DMS 273 treated with DMSO at 0.1 percent for 48 hours (cell line): ENCODE data around the gene IGFBPL1.
"Not testable (repeated sequence)": the region's sequence is repeated elsewhere in the genome, so short reads cannot be mapped to it uniquely, and the experiment has no call there.

Experiments
- DNase-seq: peaks from one replicate; lab custom pipeline; 2025; lab: John Stamatoyannopoulos, UW

IGFBPL1 gene

DNA sequence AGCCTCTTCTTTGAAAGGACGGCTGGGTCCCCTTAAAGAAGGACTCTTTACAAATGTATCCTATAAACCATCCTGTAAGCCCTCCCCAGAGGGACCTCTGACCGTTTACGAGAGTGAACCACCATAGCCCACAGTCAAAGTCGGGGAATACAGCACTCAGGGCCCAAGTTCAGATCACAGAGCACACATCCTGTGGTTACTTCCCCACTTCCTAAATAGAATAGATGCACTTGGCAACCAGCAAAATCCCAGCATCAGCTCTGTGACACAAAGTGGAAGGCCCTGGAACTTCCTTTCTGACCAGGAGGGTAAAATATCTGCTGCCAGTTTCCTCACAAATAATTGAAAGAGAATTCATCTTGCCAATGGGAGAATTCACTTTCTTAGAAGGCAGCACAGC lies 6.9 kb upstream of the IGFBPL1 start:
- no peak for DNase-seq

DNA sequence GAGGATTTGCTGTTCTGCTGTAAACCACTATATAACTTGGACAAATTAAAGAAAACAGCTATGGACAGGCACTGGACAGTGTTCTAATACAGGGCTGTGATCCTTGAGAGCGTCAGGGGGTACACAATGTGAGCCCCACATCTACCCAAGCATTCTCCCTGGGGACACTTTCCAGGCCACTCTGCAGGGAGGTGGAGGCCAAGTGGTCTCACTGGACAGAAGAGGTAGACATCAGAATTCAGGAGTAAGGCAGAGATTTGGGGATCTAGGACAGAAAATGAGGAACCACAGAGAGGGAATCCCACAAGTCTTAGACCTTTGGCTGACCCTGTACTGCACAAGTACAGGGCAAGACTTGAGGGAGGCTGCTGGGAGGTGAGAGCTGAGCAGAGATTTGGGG lies 3.8 kb upstream of the IGFBPL1 start:
- DNase-seq, result no peak

DNA sequence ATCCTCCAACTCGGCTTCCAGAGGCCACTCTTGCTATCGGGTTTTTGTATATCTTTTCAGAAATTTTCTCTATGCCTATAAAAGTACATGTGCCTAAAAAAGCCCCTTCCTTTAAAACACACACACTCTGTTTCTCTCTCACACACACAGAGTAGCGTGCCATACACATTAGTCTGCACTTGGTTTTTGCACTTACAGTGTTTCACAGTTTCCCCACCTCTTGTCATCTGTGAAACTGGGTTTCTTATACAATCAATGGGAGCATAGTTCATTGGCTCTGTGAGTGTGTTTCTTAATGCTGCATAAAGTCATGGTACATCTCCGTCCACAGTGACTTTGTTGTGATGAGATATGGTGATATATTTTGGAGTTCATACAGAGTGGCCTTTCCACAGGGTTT lies 664 bp upstream of the IGFBPL1 start:
- DNase-seq, result no peak

DNA sequence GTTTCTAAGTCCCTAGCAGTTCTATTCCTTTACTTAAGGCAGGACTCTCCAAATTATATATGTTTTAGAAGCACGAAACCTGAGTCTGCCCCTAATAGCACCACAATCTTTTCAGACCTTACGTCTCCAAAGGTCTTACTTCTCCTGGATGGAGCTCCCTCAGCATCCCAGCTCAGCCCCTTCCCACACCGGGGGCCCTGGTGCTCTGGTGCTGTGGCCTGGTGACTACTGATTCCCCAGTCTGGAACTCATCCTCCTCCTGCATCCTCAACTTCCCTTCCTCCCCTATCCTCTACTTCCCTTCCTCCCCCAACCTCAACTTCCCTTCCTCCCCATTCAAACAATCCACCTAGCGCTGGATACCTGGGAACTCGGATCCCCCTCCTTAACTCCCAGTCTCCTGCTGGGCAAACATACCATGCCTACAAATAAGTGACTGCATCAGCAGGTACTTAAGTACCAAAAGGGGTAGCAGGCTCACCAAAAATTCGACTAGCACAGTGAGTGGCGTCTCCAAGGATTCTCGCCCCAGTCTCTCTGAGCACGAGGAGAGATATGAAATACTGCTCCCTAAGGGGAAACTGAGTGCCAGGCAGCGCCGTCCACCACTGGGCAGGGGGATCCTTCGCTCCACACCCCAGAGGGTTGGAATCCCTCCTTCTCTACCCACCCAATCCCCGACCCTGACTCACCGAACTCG lies 831 bp downstream of the IGFBPL1 start:
- DNase-seq, result no peak

DNA sequence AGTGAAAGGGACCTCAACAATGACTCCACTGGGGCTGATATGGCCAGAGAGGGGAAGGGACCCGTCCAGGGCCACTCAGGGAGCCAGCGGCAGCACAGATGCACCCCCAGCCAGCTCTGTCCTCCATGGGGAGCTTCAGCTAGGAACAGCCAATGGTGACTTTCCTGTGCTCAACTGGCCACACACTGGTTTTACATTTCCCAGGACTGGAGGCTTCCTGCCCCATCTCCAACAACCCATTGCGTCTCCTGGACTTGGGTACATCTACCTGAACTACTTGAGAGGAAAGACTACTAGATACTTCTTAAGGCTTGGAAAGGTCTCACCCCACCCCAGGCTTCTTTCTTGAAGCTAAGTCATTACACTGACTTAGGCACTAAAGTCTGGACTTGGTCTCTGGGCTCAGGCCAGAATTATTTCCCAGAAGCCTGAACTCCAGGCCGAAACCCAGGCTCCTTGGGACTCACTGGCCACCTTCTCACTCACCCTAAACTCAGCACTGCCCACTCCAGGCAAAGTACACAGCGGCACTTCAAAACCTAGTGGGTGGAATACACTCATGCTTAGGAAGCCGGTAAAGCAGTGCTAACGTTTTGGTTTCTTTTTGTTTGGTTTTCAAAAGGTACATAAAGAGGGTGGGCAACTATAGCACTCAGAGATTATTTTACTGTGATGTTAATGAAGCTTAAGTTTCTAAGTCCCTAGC lies 1.5 kb downstream of the IGFBPL1 start:
- DNase-seq, result no peak

DNA sequence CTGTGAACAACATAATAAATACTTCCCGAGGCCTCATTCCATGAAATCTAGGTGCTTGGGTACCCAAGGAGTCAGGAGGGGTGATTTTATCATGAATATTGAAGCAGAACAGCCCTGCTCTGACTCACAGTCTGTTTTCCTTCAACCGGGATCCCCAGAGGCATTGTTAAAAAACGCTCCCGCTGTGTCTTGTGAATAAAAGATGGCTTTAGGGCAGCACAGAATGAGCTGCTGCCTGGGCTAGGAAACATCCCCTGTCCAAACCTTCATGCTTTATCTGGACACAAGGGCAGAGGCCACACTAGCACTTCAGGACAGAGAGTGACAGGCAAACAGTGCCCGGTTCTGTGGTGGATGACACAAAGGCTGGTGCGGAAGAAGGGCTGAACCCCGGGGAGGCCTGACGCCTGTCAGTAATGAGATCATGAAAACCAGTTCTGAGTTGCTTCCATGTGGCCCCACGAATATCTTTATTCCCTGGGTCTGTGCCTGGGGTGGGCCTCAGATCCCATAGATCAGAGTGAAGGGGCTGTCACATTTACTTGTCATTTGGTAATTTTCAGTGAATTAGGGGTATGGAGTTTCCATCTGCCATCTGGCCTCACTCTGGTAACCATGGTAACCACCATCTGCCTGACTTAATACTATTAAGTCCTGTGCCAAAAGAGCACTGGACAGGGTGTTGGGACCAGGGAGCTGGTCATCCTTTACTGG lies 2.6 kb downstream of the IGFBPL1 start:
- peak; percentile 81 for DNase-seq

DNA sequence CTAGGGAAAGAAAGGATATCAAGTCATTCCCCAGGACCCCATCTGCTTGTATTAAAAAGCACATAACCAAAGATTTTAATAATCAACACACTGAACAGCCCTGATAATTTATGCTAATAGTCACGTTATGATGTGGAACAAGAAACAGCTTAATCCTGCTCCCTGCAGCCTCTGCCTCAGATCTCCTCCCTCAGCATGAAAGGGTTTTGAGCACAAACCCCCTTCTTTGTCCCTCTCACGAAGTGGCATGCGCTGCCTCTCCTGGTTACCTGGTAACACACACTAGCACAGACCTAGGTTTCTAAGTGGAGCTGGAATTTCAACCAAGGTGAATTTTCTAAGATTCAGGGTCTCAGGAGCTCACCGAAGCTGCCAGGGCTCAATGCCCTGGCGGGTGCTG lies 5.1 kb downstream of the IGFBPL1 start:
- no peak for DNase-seq

DNA sequence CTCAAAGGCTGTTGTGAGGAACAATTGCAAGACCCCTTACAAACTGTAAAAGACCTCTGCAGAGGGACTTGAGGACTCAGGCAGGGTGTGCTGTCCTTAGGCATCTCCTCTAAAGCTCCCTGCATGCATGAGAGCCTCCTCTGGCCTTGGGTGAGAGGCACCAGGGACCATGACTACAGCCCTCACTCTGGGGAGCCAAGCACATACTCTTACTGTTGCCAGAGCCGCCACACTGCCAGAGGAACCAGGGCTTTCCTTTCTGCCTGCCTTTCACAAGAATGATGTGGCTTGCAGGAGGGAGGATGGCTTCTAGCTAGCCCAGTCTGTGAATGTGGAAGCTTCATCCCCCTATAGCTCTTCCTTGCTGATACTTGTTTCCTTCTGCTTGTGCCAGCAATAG lies 5.9 kb downstream of the IGFBPL1 start:
- DNase-seq, result no peak

DNA sequence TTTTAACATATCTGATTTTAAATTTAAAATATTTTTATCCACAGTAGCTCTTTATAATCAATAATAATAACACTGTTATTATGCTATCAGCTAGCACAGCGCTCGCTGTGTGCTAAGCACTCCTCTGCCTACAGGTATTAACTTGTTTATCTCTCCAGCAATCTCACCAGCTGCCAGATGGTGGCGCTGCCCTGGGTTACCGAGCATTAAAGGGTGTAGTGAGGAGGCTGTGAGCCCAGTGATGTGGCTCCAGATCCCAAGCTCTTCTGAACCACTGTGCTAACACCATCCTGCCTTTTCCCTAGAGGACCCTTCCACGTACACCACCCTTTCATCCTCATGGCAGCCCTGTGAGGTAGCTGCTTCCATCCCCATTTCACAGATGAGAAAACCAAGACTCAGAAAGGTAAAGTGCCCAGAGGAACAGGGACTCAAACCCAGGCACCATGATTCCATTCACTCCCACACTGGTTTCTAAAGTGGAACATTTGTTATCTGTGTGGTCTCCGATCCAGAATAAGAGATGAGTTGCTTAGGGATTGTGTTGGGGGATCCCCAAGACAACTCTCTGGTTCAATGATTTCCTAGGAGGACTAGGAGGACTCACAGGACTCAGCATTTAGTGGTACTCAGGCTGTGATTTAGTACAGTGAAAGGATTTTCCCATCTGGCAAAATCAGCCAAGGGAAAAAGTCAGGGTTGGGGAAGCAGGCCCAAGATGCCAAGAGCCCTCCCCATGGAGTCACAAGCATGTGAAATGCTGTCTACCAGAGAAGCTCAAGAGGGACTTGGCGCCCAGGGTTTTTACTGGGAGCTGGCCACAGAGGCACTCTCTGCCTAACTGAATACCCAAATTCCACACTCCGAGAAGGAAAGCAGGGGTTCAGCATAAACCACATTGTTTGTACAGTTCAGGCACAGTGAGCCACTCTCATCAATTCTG lies 7.0 kb downstream of the IGFBPL1 start:
- DNase-seq, result no peak

DNA sequence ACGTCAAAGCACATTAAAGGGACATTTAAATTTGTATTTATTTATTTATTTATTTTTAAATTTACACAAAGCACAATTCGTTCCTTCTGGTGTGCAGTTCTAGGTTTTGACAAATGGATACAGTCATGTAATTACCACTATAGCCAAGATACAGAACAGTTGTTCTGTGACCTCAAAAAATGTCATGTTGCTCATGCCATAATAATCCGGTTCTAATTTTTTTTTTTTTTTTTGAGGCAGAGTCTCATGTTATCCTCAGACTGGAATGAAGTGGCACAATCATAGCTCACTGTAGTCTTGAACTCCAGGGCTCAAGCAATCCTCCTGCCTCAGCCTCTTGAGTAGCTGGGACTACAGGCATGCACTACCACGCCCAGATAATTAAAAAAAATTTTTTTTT lies 7.8 kb downstream of the IGFBPL1 start:
- no peak for DNase-seq

DNA sequence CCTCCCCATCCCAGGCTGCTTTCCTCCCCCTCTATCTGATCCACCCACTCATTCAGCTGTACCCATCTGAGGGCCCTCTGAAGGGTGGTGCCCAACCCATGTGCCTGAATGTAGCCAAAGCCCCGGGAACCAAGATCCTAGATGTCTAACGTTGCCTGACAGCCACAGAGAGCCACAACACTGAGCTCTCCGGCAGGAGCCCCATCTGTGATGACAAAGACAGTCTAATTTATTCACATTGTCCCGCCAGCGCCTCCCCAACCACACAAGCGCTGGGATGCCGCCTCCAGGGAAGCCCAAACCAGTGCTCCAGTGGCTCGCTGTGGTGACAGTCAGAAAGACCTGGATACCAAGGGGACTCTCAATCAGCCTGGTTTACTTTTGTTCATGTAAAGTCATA lies 8.4 kb downstream of the IGFBPL1 start:
- DNase-seq, result no peak

DNA sequence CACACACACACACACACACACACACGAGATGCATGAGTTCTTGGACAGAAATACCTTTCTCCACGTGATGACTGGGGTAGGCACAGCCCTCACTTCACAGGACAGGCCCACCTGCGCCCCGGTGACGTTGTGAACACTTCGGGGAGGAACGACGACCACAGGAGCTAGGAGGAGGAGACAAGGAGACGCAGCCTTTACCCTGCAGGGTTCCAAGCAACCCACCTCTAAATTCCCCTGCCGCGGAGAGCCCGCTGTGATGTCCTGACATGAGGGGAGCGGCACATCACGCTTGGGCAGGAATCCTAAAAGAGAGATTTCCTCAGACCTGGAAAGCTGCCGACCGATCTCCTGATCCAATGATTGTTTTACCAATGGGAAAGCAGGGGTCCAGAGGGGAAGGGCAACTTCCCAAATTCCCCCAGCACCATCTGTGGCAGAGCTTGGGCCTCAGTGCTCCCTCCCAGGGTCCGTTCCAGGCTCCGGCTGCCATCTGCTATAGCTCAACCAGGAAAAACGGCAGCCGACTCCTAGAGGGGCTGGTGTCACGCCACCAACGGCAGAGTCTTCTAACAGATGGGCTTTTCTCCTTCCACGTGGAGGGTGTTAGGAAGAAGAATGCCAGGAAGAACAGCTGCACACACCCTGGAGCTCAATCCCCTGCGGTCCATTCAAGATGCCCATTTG lies 10.1 kb downstream of the IGFBPL1 start:
- DNase-seq, result peak; percentile 99

DNA sequence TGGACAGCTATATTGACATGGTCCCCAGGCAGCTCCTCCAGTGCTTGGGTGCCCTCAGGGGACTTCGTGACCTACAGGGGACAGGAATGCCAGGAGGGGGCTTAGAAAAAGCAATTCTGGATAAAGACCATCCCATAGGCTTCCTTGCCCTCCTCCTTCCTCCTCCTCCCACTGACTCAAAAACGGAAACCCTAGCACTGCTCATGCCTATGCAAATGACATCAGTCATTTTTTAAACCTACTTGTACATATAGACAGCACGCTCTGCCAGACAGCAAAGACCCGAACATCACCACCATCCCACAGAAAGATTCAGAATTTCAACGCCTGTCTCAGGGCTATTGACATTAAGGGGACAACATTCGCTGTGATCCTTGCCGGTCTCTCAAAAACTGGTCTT lies 11.0 kb downstream of the IGFBPL1 start:
- no peak for DNase-seq

DNA sequence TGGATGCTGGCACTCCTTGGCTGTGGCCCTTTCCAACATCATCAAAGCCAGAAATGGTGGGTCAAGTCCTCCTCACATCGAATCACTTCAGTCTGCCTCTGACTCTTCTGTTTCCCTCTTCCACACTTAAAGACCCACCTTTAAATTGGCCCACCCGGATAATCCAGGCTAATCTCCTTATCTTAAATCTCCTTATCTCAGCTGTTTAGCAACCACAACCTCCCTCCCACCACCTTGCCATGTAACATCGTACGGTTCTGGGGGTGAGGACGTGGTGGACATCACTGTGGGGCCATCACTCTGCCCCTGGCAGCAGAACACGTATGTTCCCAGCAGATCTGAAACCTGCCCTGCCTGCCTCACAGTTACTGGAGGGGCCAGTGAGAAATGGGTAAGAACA lies 11.5 kb downstream of the IGFBPL1 start:
- DNase-seq, result no peak

DNA sequence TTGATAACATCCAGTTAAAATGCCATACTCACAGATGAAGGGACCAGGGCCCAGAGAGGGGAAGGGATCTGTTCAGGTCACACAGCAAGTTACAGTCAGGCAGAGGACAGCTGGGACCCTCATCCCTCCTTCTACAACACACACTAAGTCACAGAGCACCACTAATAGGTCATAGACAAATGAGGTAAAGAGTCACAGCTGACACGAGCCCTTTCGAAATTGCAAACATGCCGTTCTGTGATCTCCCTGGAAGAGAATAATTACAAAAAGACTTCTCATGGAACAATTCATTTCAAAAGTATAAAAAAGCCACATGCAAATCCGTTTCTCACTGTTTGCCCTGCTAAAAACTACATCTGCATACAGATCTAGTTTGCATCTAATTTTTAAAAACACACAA lies 15.5 kb downstream of the IGFBPL1 start:
- no peak for DNase-seq

DNA sequence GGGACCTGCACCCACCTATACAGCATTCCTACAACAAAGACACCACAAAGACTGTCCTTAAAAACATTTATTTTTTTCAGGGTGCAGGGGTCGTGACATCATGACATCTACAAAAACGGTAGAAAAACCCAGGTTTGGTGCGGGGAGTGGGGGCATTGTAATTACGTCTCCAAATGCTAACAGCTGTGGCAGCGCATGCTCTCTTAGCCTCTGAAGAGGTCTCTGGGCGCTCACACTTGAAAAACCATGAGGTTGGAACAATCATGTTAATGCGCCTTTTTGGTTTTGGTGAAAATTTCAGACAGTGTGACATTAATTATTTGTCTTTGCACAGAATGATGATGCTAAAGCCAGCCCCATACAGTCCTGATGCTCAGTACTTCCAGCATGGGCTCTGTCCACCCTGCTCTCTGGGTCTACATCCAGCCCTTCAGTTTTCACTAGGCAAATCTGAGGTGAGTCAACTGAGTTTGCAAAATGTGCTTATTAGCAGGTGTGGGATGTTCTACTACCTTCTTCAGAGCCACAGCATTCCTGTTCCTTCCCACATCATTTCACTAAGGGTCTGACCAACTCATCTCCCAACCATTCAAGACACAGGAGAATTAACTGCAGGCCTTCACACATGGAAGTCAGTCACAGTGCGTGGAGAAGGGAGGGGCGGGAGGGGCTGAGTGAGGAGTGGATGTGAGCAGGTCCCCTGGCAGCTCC lies 17.6 kb downstream of the IGFBPL1 start:
- no peak for DNase-seq

DNA sequence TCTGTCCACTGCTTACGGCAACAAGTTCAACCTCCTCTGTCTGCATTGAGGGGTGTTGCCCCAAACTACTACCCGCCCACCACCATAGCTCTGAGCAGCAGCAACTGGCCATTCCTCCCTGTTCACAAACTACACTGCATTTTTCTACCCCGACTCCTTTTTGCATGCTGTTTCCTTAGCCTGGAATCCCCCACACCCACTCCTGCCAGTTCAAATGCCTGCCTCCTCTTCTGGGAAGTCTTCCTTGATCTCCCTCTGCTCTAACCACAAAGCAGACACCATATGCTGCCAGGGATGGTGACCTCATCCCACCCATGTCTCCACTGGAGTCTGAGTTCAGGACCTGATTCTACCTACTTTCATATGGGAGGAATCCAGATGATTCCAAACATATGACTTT lies 18.5 kb downstream of the IGFBPL1 start:
- DNase-seq, result no peak

DNA sequence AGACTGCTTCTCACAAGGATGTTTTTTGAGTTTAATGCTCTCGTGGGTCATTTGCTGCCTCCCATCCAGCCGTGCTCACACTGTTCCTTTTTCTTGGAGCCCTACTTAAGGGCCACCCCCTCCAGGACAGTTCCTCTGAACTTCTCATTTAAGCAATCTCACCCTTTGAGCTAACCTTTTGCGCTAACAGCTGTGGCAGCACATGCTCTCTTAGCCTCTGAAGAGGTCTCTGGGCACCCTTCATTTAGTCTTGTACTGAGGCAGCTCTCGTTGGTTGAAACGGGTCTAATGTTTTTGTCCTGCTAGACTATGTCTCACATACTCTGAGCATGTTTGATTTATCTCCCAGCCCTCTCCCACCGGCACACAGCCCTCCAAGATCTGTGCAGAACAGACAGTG lies 19.9 kb downstream of the IGFBPL1 start:
- DNase-seq, result no peak

DNA sequence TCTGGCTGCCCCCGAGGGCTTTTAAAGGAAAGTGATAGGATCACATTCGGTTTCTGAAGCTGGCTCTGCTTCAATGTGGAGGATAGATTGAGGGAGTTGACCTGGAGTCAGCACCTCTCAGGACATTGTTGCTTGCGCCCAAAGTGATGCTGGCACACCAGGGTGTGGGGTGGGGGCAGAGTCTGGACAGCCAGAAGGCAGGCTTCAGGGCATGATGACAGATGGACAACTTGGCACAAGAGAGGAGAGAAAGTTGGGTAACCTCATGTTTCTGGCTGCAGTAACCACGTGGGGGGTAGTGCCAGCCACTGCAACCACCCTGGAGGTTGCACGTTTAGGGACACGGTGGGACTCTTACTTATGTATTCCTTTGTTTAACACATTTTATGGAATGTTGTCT lies 22.3 kb downstream of the IGFBPL1 start:
- peak; percentile 65 for DNase-seq

DNA sequence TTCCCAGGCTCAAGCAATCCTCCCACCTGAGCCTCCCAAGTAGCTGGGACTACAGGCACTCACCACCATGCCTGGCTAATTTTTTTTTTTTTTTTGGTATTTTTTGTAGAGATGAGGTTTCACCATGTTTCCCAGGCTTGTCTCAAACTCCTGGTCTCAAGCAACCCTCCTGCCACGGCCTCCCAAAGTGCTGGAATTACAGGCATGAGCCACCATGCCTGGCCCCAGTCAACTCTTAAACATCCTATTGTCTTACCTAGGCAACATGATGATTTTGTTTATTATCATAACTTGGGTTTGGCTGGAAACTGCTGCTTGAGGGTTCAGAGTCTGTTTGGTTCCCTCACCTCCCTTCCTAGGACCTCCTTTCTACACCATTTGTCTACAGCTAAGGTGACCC lies 25.1 kb downstream of the IGFBPL1 start:
- DNase-seq, result not testable (repeated sequence)

DNA sequence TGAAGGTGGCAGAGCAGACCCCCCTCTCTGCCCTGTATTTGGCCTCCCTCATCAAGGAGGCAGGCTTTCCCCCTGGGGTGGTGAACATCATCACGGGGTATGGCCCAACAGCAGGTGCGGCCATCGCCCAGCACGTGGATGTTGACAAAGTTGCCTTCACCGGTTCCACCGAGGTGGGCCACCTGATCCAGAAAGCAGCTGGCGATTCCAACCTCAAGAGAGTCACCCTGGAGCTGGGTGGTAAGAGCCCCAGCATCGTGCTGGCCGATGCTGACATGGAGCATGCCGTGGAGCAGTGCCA lies 27.9 kb downstream of the IGFBPL1 start:
- DNase-seq, result no peak
